HepG2 (cell line): ENCODE data around the gene CIBAR2. TPM values are rescaled to one million over a fixed set of nuclear protein-coding genes. Genes with fewer than 3 reads are reported as not detected.

Experiments used
- HIVEP1 ChIP-seq: sonication (generic); formaldehyde crosslinking; IDR thresholded peaks from 2 replicates; pipeline ENCODE4 v1.4.0; 2020; ENCODE audit warnings: mild to moderate bottlenecking, missing genetic modification reagents
- KLF13 ChIP-seq: sonication (generic); formaldehyde crosslinking; IDR thresholded peaks from 2 replicates; pipeline ENCODE4 v1.4.0; 2020; ENCODE audit warnings: mild to moderate bottlenecking, missing genetic modification reagents
- NFE2L2 ChIP-seq: fragments of 150-350 bp; IDR thresholded peaks from 2 replicates; pipeline ENCODE4 v1.6.1; 2014; ENCODE audit warnings: low read length
- TOPORS ChIP-seq: sonication (generic); formaldehyde crosslinking; IDR thresholded peaks from 2 replicates; pipeline ENCODE4 v1.8.0; 2023; ENCODE audit warnings: mild to moderate bottlenecking, missing genetic modification reagents
- ZNF674 ChIP-seq: sonication (generic); formaldehyde crosslinking; IDR thresholded peaks from 2 replicates; pipeline ENCODE4 v1.5.0; 2020; ENCODE audit warnings: low read depth, mild to moderate bottlenecking, missing genetic modification reagents
- ZNF816 ChIP-seq: sonication (generic); formaldehyde crosslinking; IDR thresholded peaks from 2 replicates; pipeline ENCODE4 v1.8.0; 2022; ENCODE audit warnings: missing genetic modification reagents, mild to moderate bottlenecking, borderline replicate concordance
- polyA plus RNA-seq, 8 experiments: library from polyadenylated mRNA; depleted of rRNA in 3 of 8; stranded (reverse) in 7 of 8; unstranded in 1 of 8; fragments of >200 nt; fragmentation: Illumina TruSeq in 4 of 8; extraction: Trizol in 4 of 8; gene quantifications; 2 replicates each; pipeline versions ENCODE4 v1.2.1 to v1.2.3, GENCODE V29; 2011 to 2016; ENCODE audit warnings: low read depth in 4 of 8, missing spikeins in 1 of 8, mixed read lengths in 1 of 8; ENCODE audit not compliant: insufficient read depth in 1 of 8
- total RNA-seq, 5 experiments: library from RNA; depleted of rRNA; stranded (reverse); fragments of >200 nt; fragmentation: Illumina TruSeq; extraction: Trizol; gene quantifications; 2 replicates each; pipeline ENCODE4 v1.2.3, GENCODE V29; 2016; ENCODE audit warnings: low read depth in 1 of 5
- TF ChIP-seq, protein P1 (sequence below): sonication (generic); formaldehyde crosslinking; IDR thresholded peaks from 2 replicates; pipeline ENCODE4 v1.4.0; 2020; ENCODE audit warnings: mild to moderate bottlenecking, missing genetic modification reagents, borderline replicate concordance
- TF ChIP-seq, protein P2 (sequence below): sonication (generic); formaldehyde crosslinking; IDR thresholded peaks from 2 replicates; pipeline ENCODE4 v1.8.0; 2023; ENCODE audit warnings: mild to moderate bottlenecking, missing genetic modification reagents
- TF ChIP-seq, protein P3 (sequence below): sonication (generic); formaldehyde crosslinking; IDR thresholded peaks from 2 replicates; pipeline ENCODE4 v1.8.1; 2023; ENCODE audit warnings: mild to moderate bottlenecking, inconsistent platforms, moderate library complexity, missing genetic modification reagents, borderline replicate concordance
- TF ChIP-seq, protein P4 (sequence below): IDR thresholded peaks from 2 replicates; pipeline ENCODE4 v1.6.1; 2016; ENCODE audit warnings: mild to moderate bottlenecking, missing biosample characterization, missing genetic modification reagents
- TF ChIP-seq, protein P5 (sequence below): sonication (generic); formaldehyde crosslinking; IDR thresholded peaks from 2 replicates; pipeline ENCODE4 v1.5.1; 2020; ENCODE audit warnings: mild to moderate bottlenecking, missing genetic modification reagents, moderate library complexity
- TF ChIP-seq, protein P6 (sequence below): sonication (generic); formaldehyde crosslinking; IDR thresholded peaks from 2 replicates; pipeline ENCODE4 v1.9.0; 2021; ENCODE audit warnings: missing genetic modification reagents, mild to moderate bottlenecking, borderline replicate concordance

The CIBAR2 gene
- total and polyA plus RNA-seq, 2 of the 13 experiments (the other 11 are each of a cell fraction or from before 2014, with no cell fraction given) = not detected

DNA sequence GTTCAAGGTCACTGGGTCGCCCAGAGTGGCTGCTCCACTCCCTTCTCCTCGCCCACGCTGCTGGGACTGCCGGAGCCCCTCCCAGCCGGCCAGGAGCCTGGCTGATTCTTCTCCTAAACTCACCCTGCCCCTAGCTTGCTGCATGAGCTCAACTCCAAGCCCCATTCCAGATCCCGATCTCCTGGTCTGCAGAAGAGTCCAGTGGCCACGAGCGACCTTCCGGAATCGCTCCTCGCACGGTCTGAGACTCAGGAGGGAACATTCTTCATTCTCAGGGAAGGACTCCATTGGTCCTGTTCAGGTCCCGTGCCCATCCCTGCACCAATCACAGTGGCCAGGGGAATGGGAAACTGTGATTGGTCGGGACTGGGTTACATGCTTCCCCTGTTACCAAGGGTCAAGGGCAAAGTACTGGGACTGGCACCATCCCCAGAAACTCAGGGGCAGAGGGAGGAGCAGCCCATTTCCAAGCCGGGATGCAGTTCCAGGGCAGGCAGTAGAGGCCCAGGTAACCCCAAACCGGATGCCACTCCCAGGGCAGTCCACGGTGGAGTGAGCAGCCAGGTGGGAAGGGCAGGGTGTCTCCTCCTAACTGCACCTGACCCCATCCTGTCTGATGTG is 24.5 kb upstream of the CIBAR2 start (continued):
- TF ChIP-seq, protein P1, sequence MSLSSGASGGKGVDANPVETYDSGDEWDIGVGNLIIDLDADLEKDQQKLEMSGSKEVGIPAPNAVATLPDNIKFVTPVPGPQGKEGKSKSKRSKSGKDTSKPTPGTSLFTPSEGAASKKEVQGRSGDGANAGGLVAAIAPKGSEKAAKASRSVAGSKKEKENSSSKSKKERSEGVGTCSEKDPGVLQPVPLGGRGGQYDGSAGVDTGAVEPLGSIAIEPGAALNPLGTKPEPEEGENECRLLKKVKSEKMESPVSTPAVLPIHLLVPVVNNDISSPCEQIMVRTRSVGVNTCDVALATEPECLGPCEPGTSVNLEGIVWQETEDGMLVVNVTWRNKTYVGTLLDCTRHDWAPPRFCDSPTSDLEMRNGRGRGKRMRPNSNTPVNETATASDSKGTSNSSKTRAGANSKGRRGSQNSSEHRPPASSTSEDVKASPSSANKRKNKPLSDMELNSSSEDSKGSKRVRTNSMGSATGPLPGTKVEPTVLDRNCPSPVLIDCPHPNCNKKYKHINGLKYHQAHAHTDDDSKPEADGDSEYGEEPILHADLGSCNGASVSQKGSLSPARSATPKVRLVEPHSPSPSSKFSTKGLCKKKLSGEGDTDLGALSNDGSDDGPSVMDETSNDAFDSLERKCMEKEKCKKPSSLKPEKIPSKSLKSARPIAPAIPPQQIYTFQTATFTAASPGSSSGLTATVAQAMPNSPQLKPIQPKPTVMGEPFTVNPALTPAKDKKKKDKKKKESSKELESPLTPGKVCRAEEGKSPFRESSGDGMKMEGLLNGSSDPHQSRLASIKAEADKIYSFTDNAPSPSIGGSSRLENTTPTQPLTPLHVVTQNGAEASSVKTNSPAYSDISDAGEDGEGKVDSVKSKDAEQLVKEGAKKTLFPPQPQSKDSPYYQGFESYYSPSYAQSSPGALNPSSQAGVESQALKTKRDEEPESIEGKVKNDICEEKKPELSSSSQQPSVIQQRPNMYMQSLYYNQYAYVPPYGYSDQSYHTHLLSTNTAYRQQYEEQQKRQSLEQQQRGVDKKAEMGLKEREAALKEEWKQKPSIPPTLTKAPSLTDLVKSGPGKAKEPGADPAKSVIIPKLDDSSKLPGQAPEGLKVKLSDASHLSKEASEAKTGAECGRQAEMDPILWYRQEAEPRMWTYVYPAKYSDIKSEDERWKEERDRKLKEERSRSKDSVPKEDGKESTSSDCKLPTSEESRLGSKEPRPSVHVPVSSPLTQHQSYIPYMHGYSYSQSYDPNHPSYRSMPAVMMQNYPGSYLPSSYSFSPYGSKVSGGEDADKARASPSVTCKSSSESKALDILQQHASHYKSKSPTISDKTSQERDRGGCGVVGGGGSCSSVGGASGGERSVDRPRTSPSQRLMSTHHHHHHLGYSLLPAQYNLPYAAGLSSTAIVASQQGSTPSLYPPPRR (CRISPR knock-in tag) = peak; percentile 60; the same call in 1 of the 2 replicates
- TF ChIP-seq HIVEP1 (no peak; the same call in 1 of the 2 replicates), ZNF674 (CRISPR knock-in tag) (no peak), NFE2L2 (no peak), TOPORS (CRISPR knock-in tag) (peak; percentile 95), ZNF816 (CRISPR knock-in tag) (0 out of 2 replicates have a peak, but pooled peaks have one; percentile 56), KLF13 (CRISPR knock-in tag) (peak; percentile 23; the same call in 1 of the 2 replicates)
- TF ChIP-seq, protein P2, sequence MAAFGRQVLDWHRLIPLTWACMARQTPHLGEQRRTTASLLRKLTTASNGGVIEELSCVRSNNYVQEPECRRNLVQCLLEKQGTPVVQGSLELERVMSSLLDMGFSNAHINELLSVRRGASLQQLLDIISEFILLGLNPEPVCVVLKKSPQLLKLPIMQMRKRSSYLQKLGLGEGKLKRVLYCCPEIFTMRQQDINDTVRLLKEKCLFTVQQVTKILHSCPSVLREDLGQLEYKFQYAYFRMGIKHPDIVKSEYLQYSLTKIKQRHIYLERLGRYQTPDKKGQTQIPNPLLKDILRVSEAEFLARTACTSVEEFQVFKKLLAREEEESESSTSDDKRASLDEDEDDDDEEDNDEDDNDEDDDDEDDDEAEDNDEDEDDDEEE (CRISPR knock-in tag) = no peak
- TF ChIP-seq, protein P3, sequence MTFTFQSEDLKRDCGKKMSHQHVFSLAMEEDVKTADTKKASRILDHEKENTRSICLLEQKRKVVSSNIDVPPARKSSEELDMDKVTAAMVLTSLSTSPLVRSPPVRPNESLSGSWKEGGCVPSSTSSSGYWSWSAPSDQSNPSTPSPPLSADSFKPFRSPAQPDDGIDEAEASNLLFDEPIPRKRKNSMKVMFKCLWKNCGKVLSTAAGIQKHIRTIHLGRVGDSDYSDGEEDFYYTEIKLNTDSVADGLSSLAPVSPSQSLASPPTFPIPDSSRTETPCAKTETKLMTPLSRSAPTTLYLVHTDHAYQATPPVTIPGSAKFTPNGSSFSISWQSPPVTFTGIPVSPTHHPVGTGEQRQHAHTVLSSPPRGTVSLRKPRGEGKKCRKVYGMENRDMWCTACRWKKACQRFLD (CRISPR knock-in tag) = no peak
- TF ChIP-seq, protein P4, sequence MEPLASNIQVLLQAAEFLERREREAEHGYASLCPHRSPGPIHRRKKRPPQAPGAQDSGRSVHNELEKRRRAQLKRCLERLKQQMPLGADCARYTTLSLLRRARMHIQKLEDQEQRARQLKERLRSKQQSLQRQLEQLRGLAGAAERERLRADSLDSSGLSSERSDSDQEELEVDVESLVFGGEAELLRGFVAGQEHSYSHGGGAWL (CRISPR knock-in tag) = 0 out of 2 replicates have a peak, but pooled peaks have one; percentile 42
- TF ChIP-seq, protein P5, sequence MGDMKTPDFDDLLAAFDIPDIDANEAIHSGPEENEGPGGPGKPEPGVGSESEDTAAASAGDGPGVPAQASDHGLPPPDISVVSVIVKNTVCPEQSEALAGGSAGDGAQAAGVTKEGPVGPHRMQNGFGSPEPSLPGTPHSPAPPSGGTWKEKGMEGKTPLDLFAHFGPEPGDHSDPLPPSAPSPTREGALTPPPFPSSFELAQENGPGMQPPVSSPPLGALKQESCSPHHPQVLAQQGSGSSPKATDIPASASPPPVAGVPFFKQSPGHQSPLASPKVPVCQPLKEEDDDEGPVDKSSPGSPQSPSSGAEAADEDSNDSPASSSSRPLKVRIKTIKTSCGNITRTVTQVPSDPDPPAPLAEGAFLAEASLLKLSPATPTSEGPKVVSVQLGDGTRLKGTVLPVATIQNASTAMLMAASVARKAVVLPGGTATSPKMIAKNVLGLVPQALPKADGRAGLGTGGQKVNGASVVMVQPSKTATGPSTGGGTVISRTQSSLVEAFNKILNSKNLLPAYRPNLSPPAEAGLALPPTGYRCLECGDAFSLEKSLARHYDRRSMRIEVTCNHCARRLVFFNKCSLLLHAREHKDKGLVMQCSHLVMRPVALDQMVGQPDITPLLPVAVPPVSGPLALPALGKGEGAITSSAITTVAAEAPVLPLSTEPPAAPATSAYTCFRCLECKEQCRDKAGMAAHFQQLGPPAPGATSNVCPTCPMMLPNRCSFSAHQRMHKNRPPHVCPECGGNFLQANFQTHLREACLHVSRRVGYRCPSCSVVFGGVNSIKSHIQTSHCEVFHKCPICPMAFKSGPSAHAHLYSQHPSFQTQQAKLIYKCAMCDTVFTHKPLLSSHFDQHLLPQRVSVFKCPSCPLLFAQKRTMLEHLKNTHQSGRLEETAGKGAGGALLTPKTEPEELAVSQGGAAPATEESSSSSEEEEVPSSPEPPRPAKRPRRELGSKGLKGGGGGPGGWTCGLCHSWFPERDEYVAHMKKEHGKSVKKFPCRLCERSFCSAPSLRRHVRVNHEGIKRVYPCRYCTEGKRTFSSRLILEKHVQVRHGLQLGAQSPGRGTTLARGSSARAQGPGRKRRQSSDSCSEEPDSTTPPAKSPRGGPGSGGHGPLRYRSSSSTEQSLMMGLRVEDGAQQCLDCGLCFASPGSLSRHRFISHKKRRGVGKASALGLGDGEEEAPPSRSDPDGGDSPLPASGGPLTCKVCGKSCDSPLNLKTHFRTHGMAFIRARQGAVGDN (CRISPR knock-in tag) = peak; percentile 91
- TF ChIP-seq, protein P6, sequence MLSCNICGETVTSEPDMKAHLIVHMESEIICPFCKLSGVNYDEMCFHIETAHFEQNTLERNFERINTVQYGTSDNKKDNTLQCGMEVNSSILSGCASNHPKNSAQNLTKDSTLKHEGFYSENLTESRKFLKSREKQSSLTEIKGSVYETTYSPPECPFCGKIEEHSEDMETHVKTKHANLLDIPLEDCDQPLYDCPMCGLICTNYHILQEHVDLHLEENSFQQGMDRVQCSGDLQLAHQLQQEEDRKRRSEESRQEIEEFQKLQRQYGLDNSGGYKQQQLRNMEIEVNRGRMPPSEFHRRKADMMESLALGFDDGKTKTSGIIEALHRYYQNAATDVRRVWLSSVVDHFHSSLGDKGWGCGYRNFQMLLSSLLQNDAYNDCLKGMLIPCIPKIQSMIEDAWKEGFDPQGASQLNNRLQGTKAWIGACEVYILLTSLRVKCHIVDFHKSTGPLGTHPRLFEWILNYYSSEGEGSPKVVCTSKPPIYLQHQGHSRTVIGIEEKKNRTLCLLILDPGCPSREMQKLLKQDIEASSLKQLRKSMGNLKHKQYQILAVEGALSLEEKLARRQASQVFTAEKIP (CRISPR knock-in tag) = no peak
